ENCODE data around the gene FGD6. TPM values are rescaled to one million over a fixed set of nuclear protein-coding genes. Genes with fewer than 3 reads are reported as not detected.

Gene FGD6
- total and polyA plus RNA-seq, 11 donors = 2.8 to 29.1 (median 18.5) TPM

GRCh38 chr12:95129115-95129514, 88.2 kb downstream of the FGD6 start:
- Histone ChIP-seq H3K4me1 (peaks cover 0 to 22% (median 0%) of the 10 kb centered on the region in 12 donors), H3K36me3 (peaks cover 0 to 44% (median 2%) of the 10 kb centered on the region in 9 donors), H3K9me3 (no peaks in the 10 kb centered on the region), H3K27me3 (no peaks in the 10 kb centered on the region), H3K4me3 (no peak overlapping the region), H3K27ac (no peak overlapping the region)
- WGBS, 4 donors = 91 to 97% (median 92%) methylated on average over 2 of the region's 2 CpGs
- TF ChIP-seq POLR2A (IDR thresholded peaks at IDR 0.05) (no peak), CTCF (IDR thresholded peaks at IDR 0.05) (no peak)
- ATAC-seq = no peak
- no peak for DNase-seq
- intact Hi-C loops (cut with DNase I) = no loop called here

- Histone ChIP-seq H3K4me3 (no peak overlapping the region), H3K4me1 (peaks cover 0 to 4% (median 0%) of the 10 kb centered on the region in 12 donors), H3K36me3 (peaks cover 0 to 33% (median 0%) of the 10 kb centered on the region in 9 donors), H3K27ac (no peak overlapping the region), H3K9me3 (no peaks in the 10 kb centered on the region), H3K27me3 (no peaks in the 10 kb centered on the region)
- no peak for ATAC-seq
- TF ChIP-seq POLR2A (IDR thresholded peaks at IDR 0.05) (no peak), CTCF (IDR thresholded peaks at IDR 0.05) (no peak)
- intact Hi-C loops (cut with DNase I) = no loop called here
- DNase-seq = no peak
- WGBS, 4 donors = 77 to 84% (median 80%) methylated on average over 3 of the region's 3 CpGs
These were observed 90.5 kb downstream of the FGD6 start for GRCh38 chr12:95126736-95127135.

GRCh38 chr12:95126076-95126475, 91.2 kb downstream of the FGD6 start:
- Histone ChIP-seq H3K9me3 (no peaks in the 10 kb centered on the region), H3K4me3 (no peak overlapping the region), H3K27ac (no peak overlapping the region), H3K27me3 (no peaks in the 10 kb centered on the region), H3K36me3 (peaks cover 0 to 33% (median 0%) of the 10 kb centered on the region in 9 donors), H3K4me1 (no peaks in the 10 kb centered on the region)
- no peak for TF ChIP-seq CTCF (IDR thresholded peaks at IDR 0.05)
- TF ChIP-seq POLR2A (IDR thresholded peaks at IDR 0.05) = no peak
- ATAC-seq (no peak), DNase-seq (no peak)
- 93 to 98% (median 97%) methylated on average over 2 of the region's 2 CpGs for WGBS, 4 donors
- intact Hi-C loops (cut with DNase I) = no loop called here

GRCh38 chr12:95124106-95124505, 93.2 kb downstream of the FGD6 start:
- TF ChIP-seq CTCF (IDR thresholded peaks at IDR 0.05) (no peak), POLR2A (IDR thresholded peaks at IDR 0.05) (no peak)
- no peak for DNase-seq
- no peaks in the 10 kb centered on the region for H3K9me3 ChIP-seq
- H3K27me3 ChIP-seq = no peaks in the 10 kb centered on the region
- ATAC-seq = no peak
- peak overlapping the region in 1 of 12 donors; percentile 53 for H3K27ac ChIP-seq
- peaks cover 0 to 21% (median 0%) of the 10 kb centered on the region in 9 donors for H3K36me3 ChIP-seq
- WGBS, 4 donors = 78 to 96% (median 90%) methylated on average over 7 of the region's 7 CpGs
- intact Hi-C loops (cut with DNase I) = no loop called here
- H3K4me3 ChIP-seq = no peak overlapping the region
- no peaks in the 10 kb centered on the region for H3K4me1 ChIP-seq
